ENCODE results near the gene TRPC1. TPM values are rescaled to one million over a fixed set of nuclear protein-coding genes. Genes with fewer than 3 reads are reported as not detected.

TRPC1 gene
- total RNA-seq, 1 donor from 2014 or later = 12.3 TPM

GRCh38 chr3:142852009-142852408, 128.2 kb downstream of the TRPC1 start:
- Histone ChIP-seq H3K9me3 (no peaks in the 10 kb centered on the region), H3K27me3 (no peaks in the 10 kb centered on the region), H3K4me1 (no peaks in the 10 kb centered on the region), H3K36me3 (no peaks in the 10 kb centered on the region), H3K4me3 (no peak overlapping the region), H3K27ac (no peak overlapping the region)
- no peak for DNase-seq (ENCODE audit: low spot score in 2 of 2)
- TF ChIP-seq CTCF (IDR thresholded peaks at IDR 0.05) = no peak
- intact Hi-C loops (cut with DNase I) = no loop called here

GRCh38 chr3:142853270-142854168, 129.7 kb downstream of the TRPC1 start:
- Histone ChIP-seq H3K36me3 (no peaks in the 10 kb centered on the region), H3K4me3 (no peak overlapping the region), H3K27me3 (no peaks in the 10 kb centered on the region), H3K27ac (no peak overlapping the region), H3K9me3 (no peaks in the 10 kb centered on the region), H3K4me1 (no peaks in the 10 kb centered on the region)
- no peak for TF ChIP-seq CTCF (IDR thresholded peaks at IDR 0.05)
- intact Hi-C loops (cut with DNase I) = no loop called here
- no peak for DNase-seq (ENCODE audit: low spot score in 2 of 2)

GRCh38 chr3:142857056-142857455, 133.2 kb downstream of the TRPC1 start:
- no peak overlapping the region for H3K4me3 ChIP-seq
- intact Hi-C loops (cut with DNase I) = no loop called here
- no peak for DNase-seq (ENCODE audit: low spot score in 2 of 2)

More at GRCh38 chr3:142857056-142857455, 133.2 kb downstream of the TRPC1 start:
- no peaks in the 10 kb centered on the region for H3K9me3 ChIP-seq
- no peaks in the 10 kb centered on the region for H3K4me1 ChIP-seq
- no peaks in the 10 kb centered on the region for H3K27me3 ChIP-seq
- H3K27ac ChIP-seq = no peak overlapping the region
- no peak for TF ChIP-seq CTCF (IDR thresholded peaks at IDR 0.05)
- H3K36me3 ChIP-seq = no peaks in the 10 kb centered on the region

Other genes with a start within 250 kb of the TRPC1 start
- gene ATR, start 145.3 kb upstream of the TRPC1 start, total RNA-seq = 8.3 TPM
- 1.8 TPM for gene PLS1, start 127.6 kb upstream of the TRPC1 start, total RNA-seq
- gene PCOLCE2, start 165.0 kb downstream of the TRPC1 start, total RNA-seq = 58.1 TPM
- not detected for gene PAQR9, start 239.6 kb downstream of the TRPC1 start, total RNA-seq